Muscle of arm (tissue), 12 donors: ENCODE results near the gene SH3GL1. TPM values are rescaled to one million over a fixed set of nuclear protein-coding genes. Genes with fewer than 3 reads are reported as not detected.

Source experiments
- DNase-seq: peaks from one replicate; pipeline ENCODE4 v3.0.0-alpha.2; 2013
- polyA plus RNA-seq, 12 donors: library from polyadenylated mRNA; unstranded; fragments of 120-200 nt; gene quantifications; one replicate each; pipeline ENCODE4 v1.2.1, GENCODE V29; 2013; ENCODE audit not compliant: insufficient read length in 12 of 12

The SH3GL1 gene
- polyA plus RNA-seq, 12 donors: 41.2 to 79.6 (median 56.0) TPM; not detected in 1

DNA sequence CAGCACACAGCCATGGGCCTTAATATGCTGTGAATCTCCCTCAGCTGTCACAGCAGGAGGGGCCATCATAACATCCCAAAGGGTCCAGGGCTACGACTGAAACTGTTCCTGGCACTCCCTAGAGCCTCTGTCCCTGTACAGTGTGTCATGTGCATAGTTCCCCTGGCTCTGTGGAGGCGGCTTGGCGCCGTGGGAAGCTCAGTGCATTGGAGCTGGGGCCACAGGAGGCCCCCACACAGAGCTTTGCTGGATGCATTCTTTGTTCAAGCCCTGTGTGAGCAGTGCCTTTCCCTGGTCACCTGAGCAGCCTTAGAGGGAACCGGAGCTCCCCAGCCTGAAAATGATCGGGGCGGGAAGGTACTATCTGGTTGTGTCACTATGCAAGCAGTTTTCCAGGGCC lies 35.9 kb upstream of the SH3GL1 start:
- DNase-seq: no peak

- DNase-seq: no peak
Observed at GRCh38 chr19:4434391-4434790, 34.0 kb upstream of the SH3GL1 start.

- no peak for DNase-seq
Observed at GRCh38 chr19:4432918-4433506, 32.7 kb upstream of the SH3GL1 start.

DNA sequence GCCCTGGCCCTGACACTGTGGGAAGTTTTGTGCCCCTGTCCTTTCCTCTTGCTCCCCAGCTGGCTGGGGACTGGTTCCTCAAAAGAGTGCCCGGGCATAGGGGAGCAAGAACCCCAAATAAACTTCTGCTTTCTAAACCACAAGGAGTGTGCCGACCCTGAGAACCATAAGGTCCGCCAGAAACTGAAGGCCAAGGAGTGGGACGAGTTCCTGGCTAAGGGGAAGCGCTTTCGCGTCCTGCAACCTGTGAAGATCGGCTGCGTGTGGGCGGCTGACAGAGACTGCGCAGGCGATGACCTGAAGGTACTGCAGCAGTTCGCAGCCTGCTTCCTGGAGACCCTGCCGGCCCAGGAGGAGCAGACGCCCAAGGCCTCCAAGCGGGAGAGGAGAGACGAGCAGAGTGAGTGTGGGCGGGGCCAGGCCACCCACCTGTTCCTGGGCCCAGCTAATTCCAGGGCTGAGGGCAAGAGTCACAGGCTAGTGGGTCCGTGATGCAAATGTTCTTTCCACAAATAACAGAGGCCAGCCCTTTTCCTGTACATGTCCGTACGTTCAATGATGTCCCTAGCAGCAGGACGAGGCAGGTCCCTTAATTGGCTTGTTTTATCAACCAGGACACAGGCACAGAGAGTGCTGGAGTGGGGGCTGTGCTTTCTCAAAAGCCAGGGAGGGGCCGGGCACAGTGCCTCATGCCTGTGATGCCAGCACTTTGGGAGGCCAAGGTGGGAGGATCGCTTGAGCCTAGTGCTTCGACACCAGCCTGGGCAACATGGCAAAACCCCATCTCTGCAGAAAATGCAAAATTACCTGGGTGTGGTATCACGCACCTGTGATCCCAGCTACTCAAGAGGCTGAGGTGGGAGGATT lies 31.7 kb upstream of the SH3GL1 start:
- DNase-seq: no peak

- DNase-seq: no peak
Observed at GRCh38 chr19:4431296-4431695, 30.9 kb upstream of the SH3GL1 start.

DNA sequence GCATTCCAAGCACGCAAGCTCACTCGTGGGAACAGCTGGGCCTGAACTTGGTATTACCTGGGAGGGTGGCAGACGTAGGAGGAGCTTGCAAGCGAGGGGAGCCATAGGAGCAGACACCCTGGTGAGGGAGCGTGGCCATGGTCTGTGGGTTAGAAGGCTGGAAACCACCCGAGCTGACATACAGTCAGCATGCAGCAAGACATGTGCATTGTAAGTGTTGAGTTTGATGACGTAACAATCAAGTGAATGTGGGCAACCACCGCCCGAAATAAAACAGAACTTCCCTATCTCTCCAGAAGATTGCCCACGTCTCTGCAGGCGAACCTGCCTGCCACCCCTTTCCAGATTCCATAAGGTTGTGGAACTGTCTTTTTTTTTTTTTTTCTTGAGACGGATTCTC lies 30.4 kb upstream of the SH3GL1 start:
- no peak for DNase-seq

DNA sequence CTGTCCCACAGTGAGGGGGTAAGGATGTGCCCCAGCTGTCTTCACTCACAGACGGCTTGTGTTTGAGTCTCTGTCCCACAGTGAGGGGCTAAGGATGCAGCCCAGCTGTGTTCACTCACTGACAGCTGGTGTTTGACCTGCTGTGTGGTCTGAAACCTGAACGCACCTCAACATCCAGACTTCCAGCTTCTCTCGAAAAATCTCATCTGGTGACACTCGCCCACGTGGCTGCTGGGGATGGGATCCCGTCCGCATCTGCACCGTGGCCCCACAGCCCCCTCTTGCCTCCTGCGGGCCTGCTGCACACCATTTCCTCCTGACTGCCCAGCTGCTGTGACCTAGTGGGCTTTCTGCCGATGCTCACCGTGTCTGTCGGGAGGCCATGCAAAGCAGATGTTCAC lies 29.4 kb upstream of the SH3GL1 start:
- no peak for DNase-seq

DNA sequence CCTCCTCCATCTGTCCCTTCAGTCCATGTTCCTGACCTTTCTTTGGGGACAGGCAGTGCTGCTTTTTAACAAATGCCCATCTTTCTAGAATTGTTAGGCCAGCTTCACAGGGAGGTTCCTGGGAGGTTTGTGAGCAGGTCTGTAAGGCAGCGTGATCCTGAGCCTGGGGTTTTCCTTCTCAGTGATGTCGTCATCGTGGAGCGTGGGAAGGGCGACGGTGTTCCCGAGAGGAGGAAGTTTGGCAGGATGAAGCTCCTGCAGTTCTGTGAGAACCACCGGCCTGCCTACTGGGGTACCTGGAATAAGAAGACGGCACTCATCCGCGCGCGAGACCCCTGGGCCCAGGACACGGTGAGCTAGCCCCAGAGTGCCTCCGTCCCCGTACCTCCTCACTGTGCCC lies 28.9 kb upstream of the SH3GL1 start:
- no peak for DNase-seq

- no peak for DNase-seq
Observed at GRCh38 chr19:4428326-4428975, 28.1 kb upstream of the SH3GL1 start.

DNA sequence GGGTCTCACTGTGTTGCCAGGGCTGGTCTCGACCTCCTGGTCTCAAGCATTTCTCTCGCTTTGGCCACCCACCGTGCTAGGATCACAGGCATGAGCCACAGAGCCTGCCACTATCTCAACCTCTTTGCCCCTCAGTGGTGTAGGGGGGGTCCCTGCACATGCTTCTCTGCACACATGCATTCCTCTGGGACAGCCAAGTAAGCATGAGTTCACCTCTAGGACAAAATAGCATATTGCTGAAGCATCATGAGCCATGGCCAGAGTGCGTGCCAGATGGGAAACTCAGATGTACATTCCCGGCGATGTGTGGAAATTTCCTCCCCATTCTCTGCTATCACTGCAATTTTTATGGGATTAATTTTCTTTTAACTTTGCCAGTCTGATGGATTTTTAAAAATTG lies 25.2 kb upstream of the SH3GL1 start:
- no peak for DNase-seq

DNA sequence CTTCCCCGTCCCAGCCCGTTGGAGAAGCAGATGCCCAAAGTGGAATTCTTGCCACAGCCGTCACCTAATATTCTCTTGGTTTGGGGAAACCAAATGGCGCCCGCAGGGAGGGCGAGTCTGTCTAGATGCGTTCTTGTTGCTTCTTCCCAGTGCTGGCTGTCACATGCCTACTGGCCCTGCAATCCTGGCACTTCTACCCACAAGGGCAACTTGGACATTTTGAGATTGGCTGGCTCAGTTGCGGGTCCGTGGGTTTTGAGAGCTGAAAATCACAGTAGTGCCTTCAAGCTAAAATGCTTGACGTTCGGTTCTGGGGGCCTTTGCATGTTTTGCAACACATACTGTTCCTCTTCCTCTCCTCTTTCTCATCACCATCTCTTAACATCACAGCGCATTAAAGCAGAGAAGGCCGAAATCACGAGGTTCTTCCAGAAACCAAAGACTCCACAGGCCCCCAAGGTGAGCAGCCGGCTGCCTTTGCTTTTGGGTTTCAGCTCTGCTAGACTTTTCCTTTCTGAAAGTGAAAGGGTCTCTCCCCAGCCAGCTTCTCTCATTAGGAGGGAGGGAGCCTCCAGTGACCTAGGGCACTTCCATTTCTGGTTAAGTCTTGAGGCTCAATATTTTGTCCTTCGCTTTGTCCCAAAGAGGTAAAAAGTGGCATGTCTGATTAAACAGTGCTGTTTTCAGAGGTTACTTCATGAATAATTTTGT lies 23.2 kb upstream of the SH3GL1 start:
- no peak for DNase-seq

- no peak for DNase-seq
Observed at GRCh38 chr19:4416268-4416667, 15.9 kb upstream of the SH3GL1 start.

DNA sequence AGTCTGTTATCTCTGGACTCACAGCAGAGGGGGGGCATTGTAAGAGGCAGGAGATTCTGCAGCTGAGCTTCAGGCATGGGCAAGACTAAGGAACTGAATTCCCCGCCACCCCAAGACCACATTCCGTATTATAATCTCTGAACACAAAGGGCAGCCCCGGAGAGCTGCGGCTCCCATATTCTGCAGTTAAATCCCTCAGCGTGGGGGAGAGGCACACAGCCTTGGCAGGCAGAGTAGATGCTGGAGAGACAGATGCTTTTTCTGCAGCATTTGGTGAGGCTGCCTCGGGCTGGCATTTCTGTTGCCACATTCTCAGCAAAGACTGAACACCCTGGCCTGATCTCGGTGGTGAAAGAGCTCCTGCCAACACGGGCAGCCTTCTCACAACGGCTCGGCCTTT lies 15.0 kb upstream of the SH3GL1 start:
- DNase-seq: no peak

- DNase-seq: no peak
Observed at GRCh38 chr19:4414800-4415321, 14.5 kb upstream of the SH3GL1 start.

GRCh38 chr19:4414144-4414799 lies 13.9 kb upstream of the SH3GL1 start:
- DNase-seq: no peak

GRCh38 chr19:4413588-4413987 lies 13.2 kb upstream of the SH3GL1 start:
- DNase-seq: no peak

DNA sequence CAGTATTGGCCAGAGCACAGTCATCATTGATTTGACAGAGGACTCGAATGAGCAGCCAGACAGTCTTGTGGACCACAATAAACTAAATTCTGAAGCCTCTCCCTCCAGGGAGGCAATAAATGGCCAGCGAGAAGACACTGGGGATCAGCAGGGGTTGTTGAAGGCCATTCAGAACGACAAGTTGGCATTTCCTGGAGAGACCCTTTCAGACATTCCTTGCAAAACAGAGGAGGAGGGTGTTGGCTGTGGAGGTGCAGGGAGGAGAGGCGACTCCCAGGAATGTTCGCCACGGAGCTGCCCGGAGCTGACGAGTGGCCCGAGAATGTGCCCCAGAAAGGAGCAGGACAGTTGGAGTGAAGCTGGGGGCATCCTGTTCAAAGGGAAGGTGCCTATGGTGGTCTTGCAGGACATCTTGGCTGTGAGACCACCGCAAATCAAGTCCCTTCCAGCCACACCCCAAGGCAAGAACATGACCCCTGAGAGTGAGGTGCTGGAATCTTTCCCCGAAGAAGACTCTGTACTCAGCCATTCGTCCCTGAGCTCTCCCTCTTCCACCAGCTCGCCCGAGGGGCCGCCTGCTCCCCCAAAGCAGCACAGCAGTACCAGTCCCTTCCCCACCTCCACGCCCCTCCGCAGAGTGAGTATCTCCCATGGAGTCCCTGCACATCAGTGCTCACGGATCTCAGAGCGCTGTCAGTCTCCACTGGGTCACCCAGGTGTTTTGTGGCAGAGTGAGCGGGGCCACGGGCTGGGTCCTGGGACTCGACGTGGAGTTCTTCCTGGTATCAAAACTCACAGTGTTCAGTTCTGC lies 9.0 kb upstream of the SH3GL1 start:
- no peak for DNase-seq

- DNase-seq: no peak
Observed at GRCh38 chr19:4406626-4407025, 6.3 kb upstream of the SH3GL1 start.

DNA sequence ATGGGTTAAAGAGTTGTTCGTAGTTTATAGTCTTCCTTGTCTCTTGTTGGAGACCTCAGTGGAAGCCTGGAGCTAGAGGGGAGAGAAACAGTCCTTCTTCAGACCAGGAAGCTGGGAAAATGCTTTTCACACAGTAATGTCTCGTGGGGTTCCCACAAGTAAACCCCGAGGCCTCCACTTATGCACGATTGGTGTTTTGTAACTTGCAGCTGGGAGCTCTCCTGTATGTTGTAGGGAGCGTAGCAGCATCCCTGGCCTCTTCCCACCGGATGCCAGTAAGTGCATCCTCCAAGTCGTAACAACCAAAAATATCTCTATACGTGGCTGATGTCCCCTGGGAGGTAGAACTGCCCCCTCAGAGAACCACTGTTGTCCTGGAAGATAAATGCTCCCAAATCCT lies 5.6 kb upstream of the SH3GL1 start:
- DNase-seq: no peak

- no peak for DNase-seq
Observed at GRCh38 chr19:4403005-4403761, 2.8 kb upstream of the SH3GL1 start.
